OCI-LY7 (cell line): Measurements from ENCODE around the gene HS3ST4. TPM values are rescaled to one million over a fixed set of nuclear protein-coding genes. Genes with fewer than 3 reads are reported as not detected.

ENCODE experiments used
- BruUV-seq: library from RNA; stranded (reverse); fragments of 400-500 nt; replicated peaks from 2 replicates; lab custom pipeline; 2021; lab: Mats Ljungman, UMichigan
- CTCF ChIA-PET: fragments of 300-600 bp; sonication (Branson Sonifier 250); formaldehyde crosslinking; loops from one replicate; lab custom pipeline; 2022; ENCODE audit warnings: antibody characterized with exemption; ENCODE audit not compliant: unreplicated experiment; lab: Charles Lee
- POLR2A ChIA-PET: fragments of 300-600 bp; sonication (Branson Sonifier 250); formaldehyde crosslinking; loops from one replicate; lab custom pipeline; 2022; ENCODE audit warnings: antibody characterized with exemption; lab: Charles Lee
- DNase-seq: peaks from one replicate; pipeline ENCODE4 v3.0.0-alpha.2; 2015; ENCODE audit warnings: low spot score
- H2AFZ ChIP-seq: fragments of 200-600 bp; sonication (generic), shearing (Covaris generic); 2 replicates; pipeline ENCODE4 v1.6.1; 2014; ENCODE audit warnings: mild to moderate bottlenecking, antibody characterized with exemption, low read length, moderate library complexity
- H3K27ac ChIP-seq: fragments of 200-600 bp; sonication (generic); 2 replicates; pipeline ENCODE4 v1.5.1; 2014; ENCODE audit warnings: mixed run types, low read depth, mild to moderate bottlenecking, moderate library complexity, low read length, inconsistent platforms; ENCODE audit not compliant: poor library complexity, severe bottlenecking
- H3K36me3 ChIP-seq: fragments of 200-600 bp; sonication (generic); 2 replicates; pipeline ENCODE4 v1.6.1; 2014; ENCODE audit warnings: mild to moderate bottlenecking, antibody characterized with exemption, low read length, moderate library complexity, mixed read lengths; ENCODE audit not compliant: insufficient read depth
- H3K4me1 ChIP-seq: fragments of 200-600 bp; sonication (generic); 2 replicates; pipeline ENCODE4 v1.5.1; 2014; ENCODE audit warnings: mild to moderate bottlenecking, low read length; ENCODE audit not compliant: insufficient read depth, poor library complexity, severe bottlenecking
- H3K4me2 ChIP-seq: fragments of 200-600 bp; sonication (generic); 2 replicates; pipeline ENCODE4 v1.6.1; 2014; ENCODE audit warnings: mild to moderate bottlenecking, low read length
- H3K4me3 ChIP-seq: fragments of 200-600 bp; sonication (generic); 2 replicates; pipeline ENCODE4 v1.5.1; 2014; ENCODE audit warnings: mild to moderate bottlenecking, low read depth, low read length; ENCODE audit not compliant: poor library complexity, severe bottlenecking
- H3K79me2 ChIP-seq: fragments of 200-600 bp; sonication (generic); 2 replicates; pipeline ENCODE4 v1.6.1; 2016; ENCODE audit warnings: low read depth, mild to moderate bottlenecking, low read length, moderate library complexity, mixed read lengths; ENCODE audit not compliant: insufficient read depth
- H3K9me2 ChIP-seq: fragments of 200-600 bp; sonication (generic); 2 replicates; pipeline ENCODE4 v1.6.1; 2016; ENCODE audit warnings: mild to moderate bottlenecking, low read length, mixed read lengths; ENCODE audit not compliant: insufficient read depth
- H3K9me3 ChIP-seq: fragments of 200-600 bp; sonication (generic); 2 replicates; pipeline ENCODE4 v1.6.1; 2014; ENCODE audit warnings: mild to moderate bottlenecking, mixed run types, low read length, mixed read lengths
- H4K20me1 ChIP-seq: fragments of 200-600 bp; sonication (generic); 2 replicates; pipeline ENCODE4 v1.6.1; 2014; ENCODE audit warnings: mild to moderate bottlenecking, antibody characterized with exemption, low read length, moderate library complexity, mixed read lengths; ENCODE audit not compliant: insufficient read depth
- EZH2phosphoT487 ChIP-seq: fragments of 200-600 bp; sonication (generic); IDR thresholded peaks from 2 replicates; pipeline ENCODE4 v1.6.1; 2018; ENCODE audit warnings: low read depth, borderline replicate concordance, mild to moderate bottlenecking, mixed run types, antibody characterized with exemption, low read length, moderate library complexity, mixed read lengths
- intact Hi-C: fragments of 100-400 bp; cut with micrococcal nuclease; formaldehyde crosslinking; loops from one replicate; pipeline ENCODE4 v1.10.0; 2022; ENCODE audit not compliant: unreplicated experiment
- total RNA-seq, 2 experiments: library from RNA; depleted of rRNA in 1 of 2; stranded (reverse); fragments of >200 nt in 1 of 2; shearing (Covaris generic) in 1 of 2; gene quantifications; 2 replicates each; pipeline ENCODE4 v1.2.3, GENCODE V29; 2014 to 2022
- TF ChIP-seq, protein P1 (sequence below): fragments of 200-600 bp; sonication (generic); conservative IDR thresholded peaks from 2 replicates; pipeline ENCODE4 v1.5.1; 2014; ENCODE audit warnings: mild to moderate bottlenecking, antibody characterized with exemption, low read length, moderate library complexity, mixed read lengths

The HS3ST4 gene
- total RNA-seq, 2 experiments from 2014 or later = not detected

DNA sequence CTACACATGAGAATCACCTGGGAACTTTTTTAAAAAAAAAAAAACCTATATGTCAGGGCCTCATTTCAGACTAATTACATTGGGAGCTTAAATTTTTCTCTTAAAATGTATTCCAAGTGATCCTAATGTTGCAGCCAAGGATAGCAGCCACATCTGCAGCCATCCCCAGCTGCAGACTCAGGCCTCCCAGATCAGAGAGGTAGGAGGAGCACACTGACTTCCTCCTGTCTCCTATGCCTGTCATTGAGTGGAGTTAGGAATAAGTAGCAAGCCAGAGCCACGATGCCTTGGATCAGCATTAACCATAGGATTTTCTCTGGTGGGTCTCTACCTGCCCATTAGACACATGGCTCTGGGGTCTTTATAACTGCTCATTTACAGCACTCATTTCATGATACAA is 463.5 kb downstream of the HS3ST4 start:
- no peak overlapping the region for H3K27ac ChIP-seq
- DNase-seq = no peak
- no peaks in the 10 kb centered on the region for H3K36me3 ChIP-seq
- TF ChIP-seq, protein P1, sequence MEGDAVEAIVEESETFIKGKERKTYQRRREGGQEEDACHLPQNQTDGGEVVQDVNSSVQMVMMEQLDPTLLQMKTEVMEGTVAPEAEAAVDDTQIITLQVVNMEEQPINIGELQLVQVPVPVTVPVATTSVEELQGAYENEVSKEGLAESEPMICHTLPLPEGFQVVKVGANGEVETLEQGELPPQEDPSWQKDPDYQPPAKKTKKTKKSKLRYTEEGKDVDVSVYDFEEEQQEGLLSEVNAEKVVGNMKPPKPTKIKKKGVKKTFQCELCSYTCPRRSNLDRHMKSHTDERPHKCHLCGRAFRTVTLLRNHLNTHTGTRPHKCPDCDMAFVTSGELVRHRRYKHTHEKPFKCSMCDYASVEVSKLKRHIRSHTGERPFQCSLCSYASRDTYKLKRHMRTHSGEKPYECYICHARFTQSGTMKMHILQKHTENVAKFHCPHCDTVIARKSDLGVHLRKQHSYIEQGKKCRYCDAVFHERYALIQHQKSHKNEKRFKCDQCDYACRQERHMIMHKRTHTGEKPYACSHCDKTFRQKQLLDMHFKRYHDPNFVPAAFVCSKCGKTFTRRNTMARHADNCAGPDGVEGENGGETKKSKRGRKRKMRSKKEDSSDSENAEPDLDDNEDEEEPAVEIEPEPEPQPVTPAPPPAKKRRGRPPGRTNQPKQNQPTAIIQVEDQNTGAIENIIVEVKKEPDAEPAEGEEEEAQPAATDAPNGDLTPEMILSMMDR = no peak
- TF ChIP-seq EZH2phosphoT487 = no peak
- no peaks in the 10 kb centered on the region for H3K9me2 ChIP-seq
- H2AFZ ChIP-seq = no peak overlapping the region
- ChIA-PET POLR2A (interaction anchor here (0.7 to 1.4 kb wide), 3 partner anchors 9 to 464 kb away, joined by 3 read pairs; no protein-coding TSS in a partner anchor), CTCF (no interaction called here)
- no peaks in the 10 kb centered on the region for H4K20me1 ChIP-seq
- no peaks in the 10 kb centered on the region for H3K79me2 ChIP-seq
- no peak overlapping the region for H3K4me2 ChIP-seq
- intact Hi-C loops = no loop called here
- no peaks in the 10 kb centered on the region for H3K4me1 ChIP-seq
- no peaks in the 10 kb centered on the region for H3K9me3 ChIP-seq
- no peak overlapping the region for H3K4me3 ChIP-seq
- no TSS peak for BruUV-seq

DNA sequence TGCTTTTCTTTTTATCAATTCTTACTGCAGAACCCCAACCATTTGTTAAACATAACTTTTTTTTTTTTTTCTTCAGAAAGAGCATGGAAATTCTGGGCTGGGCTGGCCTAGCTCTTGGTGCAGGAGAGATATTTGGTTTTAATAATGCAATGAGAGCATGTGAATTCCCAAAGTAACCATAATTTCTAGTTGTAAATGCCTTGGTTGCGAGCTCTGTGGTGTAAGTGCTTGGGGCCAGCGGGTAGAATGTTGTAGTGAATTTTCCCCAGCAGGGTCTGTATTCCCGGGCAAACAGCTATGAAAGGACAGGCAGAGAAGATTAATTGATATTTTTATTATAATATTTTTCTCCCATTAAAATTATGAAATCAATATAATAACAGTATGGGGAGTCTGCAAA is 465.6 kb downstream of the HS3ST4 start:
- Histone ChIP-seq H3K9me2 (no peaks in the 10 kb centered on the region), H2AFZ (no peak overlapping the region), H4K20me1 (no peaks in the 10 kb centered on the region), H3K4me3 (no peak overlapping the region), H3K27ac (no peak overlapping the region), H3K4me2 (no peak overlapping the region), H3K4me1 (no peaks in the 10 kb centered on the region), H3K9me3 (no peaks in the 10 kb centered on the region), H3K79me2 (no peaks in the 10 kb centered on the region), H3K36me3 (no peaks in the 10 kb centered on the region)
- POLR2A ChIA-PET = no interaction called here
- DNase-seq = no peak
- CTCF ChIA-PET = no interaction called here
- BruUV-seq = no TSS peak
- intact Hi-C loops = no loop called here
- no peak for TF ChIP-seq EZH2phosphoT487
- TF ChIP-seq, protein P1 = no peak

DNA sequence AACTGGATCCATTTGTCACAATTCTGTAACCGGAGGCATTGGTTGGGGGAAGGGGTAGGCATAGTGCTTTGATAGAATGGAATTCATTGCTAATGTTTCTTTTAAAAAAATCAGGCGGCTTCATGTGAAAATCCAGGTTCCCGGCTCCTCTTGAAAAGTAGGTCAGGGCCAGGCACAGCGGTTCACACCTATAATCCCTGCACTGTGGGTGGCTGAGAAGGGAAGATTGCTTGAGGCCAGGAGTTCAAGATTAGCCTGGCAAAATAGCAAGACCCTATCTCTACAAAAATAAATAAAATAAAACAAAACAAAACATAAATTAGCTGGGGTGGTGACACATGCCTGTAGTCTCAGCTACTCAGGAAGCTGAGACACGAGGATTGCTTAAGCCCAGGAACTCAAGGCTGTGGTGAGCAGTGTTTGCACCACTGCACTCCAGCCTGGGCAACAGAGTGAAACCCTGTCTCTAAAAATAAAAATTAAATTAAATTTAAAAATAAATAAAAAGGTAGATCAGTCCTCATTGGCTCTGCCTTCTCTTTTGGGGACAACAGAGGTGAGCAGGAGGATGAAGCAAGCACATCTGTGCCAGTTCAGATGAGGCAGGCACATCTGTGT is 466.5 kb downstream of the HS3ST4 start:
- Histone ChIP-seq H4K20me1 (no peaks in the 10 kb centered on the region), H3K36me3 (no peaks in the 10 kb centered on the region), H3K4me1 (no peaks in the 10 kb centered on the region), H3K9me2 (no peaks in the 10 kb centered on the region), H3K4me3 (no peak overlapping the region), H2AFZ (no peak overlapping the region), H3K27ac (no peak overlapping the region), H3K4me2 (no peak overlapping the region), H3K9me3 (no peaks in the 10 kb centered on the region), H3K79me2 (no peaks in the 10 kb centered on the region)
- ChIA-PET CTCF (no interaction called here), POLR2A (interaction anchor here (0.6 kb wide), 1 partner anchor 18 kb away, joined by 3 read pairs; no protein-coding TSS in a partner anchor)
- no peak for DNase-seq
- BruUV-seq = no TSS peak
- no peak for TF ChIP-seq EZH2phosphoT487
- TF ChIP-seq, protein P1 = no peak
- intact Hi-C loops = no loop called here
